HL-60 (cell line): ENCODE data around the gene INTS3.
A peak's percentile ranks its signal among the peaks of the same experiment; 100 is the strongest.
"Not testable (repeated sequence)": the region's sequence is repeated elsewhere in the genome, so short reads cannot be mapped to it uniquely, and the experiment has no call there.

Experiments
- DNase-seq, 2 experiments: peaks; one replicate each; pipeline ENCODE4 v3.0.0-alpha.2; 2010 to 2020; ENCODE audit warnings: low read depth in 1 of 2, low spot score in 1 of 2
- H3K27ac ChIP-seq: fragments of 250-450 bp; sonication (Bioruptor Pico); replicated peaks from 2 replicates; pipeline ENCODE4 v1.5.1; 2020; ENCODE audit warnings: mild to moderate bottlenecking, moderate library complexity
- H3K27me3 ChIP-seq: fragments of 250-450 bp; sonication (Bioruptor Pico); 2 replicates; pipeline ENCODE4 v1.5.1; 2021; ENCODE audit warnings: mild to moderate bottlenecking, moderate library complexity; ENCODE audit not compliant: insufficient read depth, poor library complexity, severe bottlenecking
- H3K4me3 ChIP-seq: replicated peaks from 2 replicates; pipeline ENCODE4 v1.5.1; 2011; ENCODE audit warnings: mild to moderate bottlenecking, control low read depth, low read length; ENCODE audit not compliant: insufficient read depth
- GABPA ChIP-seq: IDR thresholded peaks from 2 replicates; pipeline ENCODE4 v1.6.1; 2012; ENCODE audit warnings: low read depth
- POLR2AphosphoS5 ChIP-seq: IDR thresholded peaks from 2 replicates; pipeline ENCODE4 v1.6.1; 2012; ENCODE audit warnings: low read depth
- REST ChIP-seq: IDR thresholded peaks from 2 replicates; pipeline ENCODE4 v1.6.1; 2012; ENCODE audit warnings: low read depth; ENCODE audit not compliant: insufficient replicate concordance
- SPI1 ChIP-seq: IDR thresholded peaks from 2 replicates; pipeline ENCODE4 v1.6.1; 2012; ENCODE audit warnings: low read depth, mild to moderate bottlenecking, borderline replicate concordance
- TF ChIP-seq, protein P1 (sequence below): IDR thresholded peaks from one replicate; pipeline ENCODE4 v1.5.1; 2011; ENCODE audit warnings: low read length, control low read depth, inconsistent platforms; ENCODE audit not compliant: insufficient read depth

Gene INTS3

GRCh38 chr1:153779781-153780541 lies 52.1 kb downstream of the INTS3 start:
- DNase-seq = no peak
- TF ChIP-seq SPI1 (no peak), REST (no peak), GABPA (no peak), POLR2AphosphoS5 (no peak)
- TF ChIP-seq, protein P1, sequence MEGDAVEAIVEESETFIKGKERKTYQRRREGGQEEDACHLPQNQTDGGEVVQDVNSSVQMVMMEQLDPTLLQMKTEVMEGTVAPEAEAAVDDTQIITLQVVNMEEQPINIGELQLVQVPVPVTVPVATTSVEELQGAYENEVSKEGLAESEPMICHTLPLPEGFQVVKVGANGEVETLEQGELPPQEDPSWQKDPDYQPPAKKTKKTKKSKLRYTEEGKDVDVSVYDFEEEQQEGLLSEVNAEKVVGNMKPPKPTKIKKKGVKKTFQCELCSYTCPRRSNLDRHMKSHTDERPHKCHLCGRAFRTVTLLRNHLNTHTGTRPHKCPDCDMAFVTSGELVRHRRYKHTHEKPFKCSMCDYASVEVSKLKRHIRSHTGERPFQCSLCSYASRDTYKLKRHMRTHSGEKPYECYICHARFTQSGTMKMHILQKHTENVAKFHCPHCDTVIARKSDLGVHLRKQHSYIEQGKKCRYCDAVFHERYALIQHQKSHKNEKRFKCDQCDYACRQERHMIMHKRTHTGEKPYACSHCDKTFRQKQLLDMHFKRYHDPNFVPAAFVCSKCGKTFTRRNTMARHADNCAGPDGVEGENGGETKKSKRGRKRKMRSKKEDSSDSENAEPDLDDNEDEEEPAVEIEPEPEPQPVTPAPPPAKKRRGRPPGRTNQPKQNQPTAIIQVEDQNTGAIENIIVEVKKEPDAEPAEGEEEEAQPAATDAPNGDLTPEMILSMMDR = no peak
- H3K27me3 ChIP-seq = no peaks in the 10 kb centered on the region
- no peak overlapping the region for H3K4me3 ChIP-seq
- H3K27ac ChIP-seq = no peak overlapping the region

DNA sequence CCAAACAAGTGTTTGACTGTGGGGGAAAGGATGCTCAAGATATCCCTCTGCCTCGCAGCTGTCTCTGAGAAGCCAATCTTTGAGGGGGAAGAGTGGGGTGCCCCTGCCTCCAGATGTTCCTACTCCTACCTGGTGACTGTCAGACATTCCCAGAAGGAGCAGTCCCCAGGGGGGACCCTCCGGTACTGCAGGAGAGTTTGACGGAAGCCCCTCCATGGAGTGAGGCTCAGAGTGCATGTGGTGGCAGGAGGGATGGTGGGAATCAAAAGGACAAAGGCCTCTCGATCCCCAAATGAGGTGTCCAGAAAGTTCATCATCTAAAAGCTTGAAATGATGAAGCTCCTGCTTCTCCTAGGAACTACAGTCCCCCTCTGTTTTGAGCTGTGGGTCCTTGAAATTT lies 52.7 kb downstream of the INTS3 start:
- Histone ChIP-seq H3K27ac (no peak overlapping the region), H3K27me3 (no peaks in the 10 kb centered on the region), H3K4me3 (no peak overlapping the region)
- no peak for DNase-seq
- TF ChIP-seq REST (no peak), GABPA (no peak)

DNA sequence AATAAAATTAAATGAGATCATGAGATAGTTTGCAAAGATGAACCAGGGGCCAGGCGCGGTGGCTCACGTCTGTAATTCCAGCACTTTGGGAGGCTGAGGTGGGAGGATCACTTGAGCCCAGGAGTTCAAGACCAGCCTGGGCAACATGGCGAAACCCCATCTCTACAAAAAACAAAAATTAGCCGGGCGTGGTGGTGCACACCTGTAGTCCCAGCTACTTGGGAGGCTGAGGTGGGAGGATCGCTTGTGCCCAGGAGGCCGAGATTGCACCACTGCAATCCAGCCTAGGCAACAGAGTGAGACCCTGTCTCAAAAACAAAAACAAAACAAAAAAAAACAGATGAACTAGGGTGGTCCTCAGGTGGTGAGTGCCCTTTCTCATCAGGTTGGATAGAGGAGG lies 54.8 kb downstream of the INTS3 start:
- DNase-seq = not testable (repeated sequence)
- peak overlapping the region; percentile 54 for H3K4me3 ChIP-seq
- peak overlapping the region; percentile 90 for H3K27ac ChIP-seq

DNA sequence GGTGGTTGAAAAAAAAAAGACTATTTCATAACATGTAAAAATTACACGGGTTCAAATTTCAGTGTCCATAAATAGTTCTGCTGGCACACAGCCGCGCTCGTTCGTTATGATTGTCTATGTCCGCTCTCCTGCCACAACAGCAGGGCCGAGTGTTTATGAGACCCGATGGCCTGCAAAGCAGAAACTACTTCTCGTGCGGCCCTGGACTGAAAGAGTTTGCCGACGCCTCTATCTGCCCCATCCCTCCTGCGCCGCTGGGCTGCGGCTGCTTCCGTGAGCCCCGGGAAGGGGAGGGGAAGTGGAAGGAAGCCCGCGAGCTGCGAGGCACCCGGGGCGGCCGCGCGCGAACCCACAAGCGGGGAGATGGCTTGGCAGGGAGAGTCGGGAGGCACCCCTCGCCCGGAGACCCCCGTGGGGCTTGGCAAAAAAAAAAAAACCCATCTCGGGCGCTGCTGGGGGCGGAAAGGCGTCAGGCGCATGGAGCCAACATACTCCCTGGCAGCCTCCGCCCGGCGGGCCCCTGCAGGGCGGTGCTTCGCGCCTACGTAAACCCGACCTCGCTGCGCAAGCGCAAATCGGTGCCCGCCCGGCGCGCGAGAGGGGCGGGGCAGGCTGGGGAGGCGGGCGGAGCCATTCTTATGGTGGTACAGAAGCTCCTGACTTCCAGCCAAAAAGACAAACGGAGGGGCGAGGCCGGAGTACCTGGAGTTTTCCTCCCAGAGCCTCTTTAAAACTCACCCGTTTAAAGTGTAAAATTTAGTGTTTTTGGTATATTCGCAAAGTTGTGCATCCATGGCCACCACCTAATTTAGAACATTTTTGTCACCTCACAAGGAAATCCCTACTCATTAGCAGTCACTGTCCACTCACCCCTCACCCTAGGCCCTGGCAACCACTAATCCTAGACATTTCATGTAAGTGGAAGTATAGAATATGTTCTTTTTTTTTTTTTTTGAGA lies 55.7 kb downstream of the INTS3 start:
- TF ChIP-seq GABPA (no peak), POLR2AphosphoS5 (peak; percentile 95), SPI1 (peak; percentile 90), REST (peak; percentile 31)
- TF ChIP-seq, protein P1 = no peak
- no peaks in the 10 kb centered on the region for H3K27me3 ChIP-seq
- peak overlapping the region; percentile 90 for H3K27ac ChIP-seq
- peak overlapping the region; percentile 54 for H3K4me3 ChIP-seq
- peak; percentile 81 to 88 for DNase-seq

More for the DNA sequence above, 54.8 kb downstream of the INTS3 start:
- not testable (repeated sequence) for H3K27me3 ChIP-seq
